RKO (cell line): ENCODE measurements around the gene ARPC4.

Source experiments
- DNase-seq: peaks from one replicate; pipeline ENCODE4 v3.0.0-alpha.2; 2016; ENCODE audit warnings: low spot score

ARPC4 gene

DNA sequence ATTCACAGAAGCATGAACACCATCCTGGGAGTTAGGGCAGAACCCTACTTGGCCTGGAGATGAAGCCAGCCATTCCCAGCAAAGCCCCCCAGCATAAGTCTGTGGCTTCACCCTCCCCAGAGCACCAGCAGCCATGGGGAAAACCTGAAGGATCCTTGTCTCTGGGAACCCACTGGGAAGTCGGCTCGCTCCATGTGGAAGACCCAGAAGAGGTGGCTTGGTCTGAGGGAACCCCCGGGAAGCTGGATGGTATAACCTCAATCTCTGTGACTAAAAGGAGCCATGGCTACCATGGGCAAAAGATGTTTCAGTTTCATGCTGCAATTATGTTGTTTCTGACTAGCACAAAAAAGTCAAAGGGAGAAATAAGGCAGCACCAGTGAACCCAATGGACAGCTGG, 62.7 kb downstream of the ARPC4 start:
- no peak for DNase-seq
